ENCODE results near the gene IPO4. TPM values are rescaled to one million over a fixed set of nuclear protein-coding genes. Genes with fewer than 3 reads are reported as not detected.

Gene IPO4
- total RNA-seq, 6 experiments from 2014 or later = 17.9 to 44.0 (median 23.0) TPM

DNA sequence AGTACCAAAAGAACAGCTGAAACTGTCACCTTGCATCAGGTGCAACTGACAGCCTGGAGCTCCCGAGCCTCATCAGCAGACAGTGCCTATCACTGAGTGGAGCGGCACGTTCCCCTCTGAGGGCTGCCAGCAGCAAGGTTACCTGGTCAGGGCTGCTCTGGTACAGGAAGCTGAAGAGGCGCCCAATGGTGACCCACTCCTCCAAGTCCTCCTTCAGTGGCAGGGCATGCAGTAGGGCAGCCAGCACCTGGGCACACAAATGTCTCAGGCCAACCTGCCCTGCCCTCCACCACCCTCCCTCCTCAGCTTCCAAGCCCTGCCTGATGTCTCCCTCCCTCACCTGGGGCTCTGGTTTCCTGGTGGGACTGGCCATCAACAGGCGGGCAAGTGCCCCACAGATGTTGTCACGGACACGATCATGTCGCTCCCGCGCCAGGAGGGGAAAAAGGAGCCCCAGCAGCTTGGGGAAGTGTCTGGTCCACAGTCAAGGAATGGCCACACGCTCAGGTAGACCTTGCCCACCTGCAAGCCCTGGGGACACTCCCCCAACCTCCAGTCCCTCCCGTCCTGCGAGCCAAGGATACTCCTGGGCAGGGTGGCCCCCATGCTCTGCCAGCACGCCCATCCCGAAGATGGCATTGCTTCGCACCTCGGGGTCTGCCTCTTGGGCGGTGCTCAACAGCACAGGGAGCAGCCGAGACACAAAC lies 7.1 kb downstream of the IPO4 start:
- Histone ChIP-seq H3K9me3 (no peaks in the 10 kb centered on the region), H3K4me3 (no peak overlapping the region), H3K27ac (no peak overlapping the region), H3K27me3 (no peaks in the 10 kb centered on the region), H3K4me1 (peaks cover 0 to 23% (median 11%) of the 10 kb centered on the region in 4 donors), H3K36me3 (peaks cover 0 to 47% (median 18%) of the 10 kb centered on the region in 4 donors)
- ATAC-seq (no peak), DNase-seq (peak in 1 of 3 donors; percentile 52)
- intact Hi-C loops (cut with DNase I) = no loop called here
- TF ChIP-seq POLR2A (IDR thresholded peaks at IDR 0.05) = no peak
- TF ChIP-seq, protein P1, sequence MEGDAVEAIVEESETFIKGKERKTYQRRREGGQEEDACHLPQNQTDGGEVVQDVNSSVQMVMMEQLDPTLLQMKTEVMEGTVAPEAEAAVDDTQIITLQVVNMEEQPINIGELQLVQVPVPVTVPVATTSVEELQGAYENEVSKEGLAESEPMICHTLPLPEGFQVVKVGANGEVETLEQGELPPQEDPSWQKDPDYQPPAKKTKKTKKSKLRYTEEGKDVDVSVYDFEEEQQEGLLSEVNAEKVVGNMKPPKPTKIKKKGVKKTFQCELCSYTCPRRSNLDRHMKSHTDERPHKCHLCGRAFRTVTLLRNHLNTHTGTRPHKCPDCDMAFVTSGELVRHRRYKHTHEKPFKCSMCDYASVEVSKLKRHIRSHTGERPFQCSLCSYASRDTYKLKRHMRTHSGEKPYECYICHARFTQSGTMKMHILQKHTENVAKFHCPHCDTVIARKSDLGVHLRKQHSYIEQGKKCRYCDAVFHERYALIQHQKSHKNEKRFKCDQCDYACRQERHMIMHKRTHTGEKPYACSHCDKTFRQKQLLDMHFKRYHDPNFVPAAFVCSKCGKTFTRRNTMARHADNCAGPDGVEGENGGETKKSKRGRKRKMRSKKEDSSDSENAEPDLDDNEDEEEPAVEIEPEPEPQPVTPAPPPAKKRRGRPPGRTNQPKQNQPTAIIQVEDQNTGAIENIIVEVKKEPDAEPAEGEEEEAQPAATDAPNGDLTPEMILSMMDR (IDR thresholded peaks at IDR 0.05) = no peak
- WGBS (ENCODE audit: insufficient coverage, low coverage, low lambda C conversion rate, missing lambda C conversion rate) = 100% methylated on average over 1 of the region's 19 CpGs

DNA sequence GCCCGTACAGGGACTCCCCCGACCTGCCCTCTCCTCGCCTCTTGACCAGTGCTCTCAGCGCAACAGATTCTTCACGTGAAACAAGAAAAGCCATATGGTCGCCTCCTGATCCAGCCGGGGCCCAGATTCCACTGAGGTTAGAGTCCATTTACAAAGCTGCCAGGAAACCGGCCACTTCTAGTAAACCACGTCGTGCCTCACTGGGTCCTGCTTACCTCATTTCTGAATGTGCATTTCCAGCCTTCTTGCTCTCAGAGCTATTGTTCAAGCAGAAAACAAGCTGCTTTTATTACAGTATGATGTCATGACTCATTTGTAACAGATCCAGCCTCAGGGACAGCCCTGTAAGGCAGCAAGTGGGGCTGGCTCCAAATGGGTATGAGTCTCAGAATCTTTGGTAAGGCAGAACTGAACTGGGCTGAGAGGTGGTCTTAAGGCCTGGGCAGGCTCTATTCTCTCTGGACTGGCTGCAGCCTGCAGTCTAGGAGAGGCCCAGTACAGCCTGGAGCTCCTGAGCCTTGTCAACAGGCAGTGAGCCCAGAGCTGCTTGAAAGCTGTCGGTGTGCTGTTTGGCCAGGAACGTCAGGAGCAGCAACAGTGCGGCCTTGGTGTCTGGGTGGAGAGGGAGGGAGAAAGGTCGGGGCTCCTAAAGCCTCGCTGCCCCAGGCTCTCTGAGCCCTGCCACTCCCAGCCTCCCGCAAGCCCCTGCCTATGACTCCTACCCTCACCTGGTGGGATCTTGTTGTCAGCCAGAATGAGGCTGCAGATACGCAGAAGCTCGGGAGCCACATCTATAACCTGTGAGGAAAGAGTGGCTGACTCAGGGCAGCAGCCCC lies 8.4 kb downstream of the IPO4 start:
- Histone ChIP-seq H3K27ac (peak overlapping the region; percentile 54 to 86 (median 80)), H3K4me3 (no peak overlapping the region), H3K27me3 (no peaks in the 10 kb centered on the region), H3K36me3 (peaks cover 0 to 34% (median 15%) of the 10 kb centered on the region in 4 donors), H3K9me3 (no peaks in the 10 kb centered on the region), H3K4me1 (peaks cover 0 to 23% (median 11%) of the 10 kb centered on the region in 4 donors)
- ATAC-seq (peak; percentile 75 to 87 (median 78)), DNase-seq (peak; percentile 49 to 83 (median 79))
- intact Hi-C loops (cut with DNase I) = no loop called here
- WGBS (ENCODE audit: insufficient coverage, low coverage, low lambda C conversion rate, missing lambda C conversion rate) = 18% methylated on average over 4 of the region's 18 CpGs
- peak; percentile 16 for TF ChIP-seq POLR2A (IDR thresholded peaks at IDR 0.05)
- TF ChIP-seq, protein P1 (IDR thresholded peaks at IDR 0.05) = no peak

DNA sequence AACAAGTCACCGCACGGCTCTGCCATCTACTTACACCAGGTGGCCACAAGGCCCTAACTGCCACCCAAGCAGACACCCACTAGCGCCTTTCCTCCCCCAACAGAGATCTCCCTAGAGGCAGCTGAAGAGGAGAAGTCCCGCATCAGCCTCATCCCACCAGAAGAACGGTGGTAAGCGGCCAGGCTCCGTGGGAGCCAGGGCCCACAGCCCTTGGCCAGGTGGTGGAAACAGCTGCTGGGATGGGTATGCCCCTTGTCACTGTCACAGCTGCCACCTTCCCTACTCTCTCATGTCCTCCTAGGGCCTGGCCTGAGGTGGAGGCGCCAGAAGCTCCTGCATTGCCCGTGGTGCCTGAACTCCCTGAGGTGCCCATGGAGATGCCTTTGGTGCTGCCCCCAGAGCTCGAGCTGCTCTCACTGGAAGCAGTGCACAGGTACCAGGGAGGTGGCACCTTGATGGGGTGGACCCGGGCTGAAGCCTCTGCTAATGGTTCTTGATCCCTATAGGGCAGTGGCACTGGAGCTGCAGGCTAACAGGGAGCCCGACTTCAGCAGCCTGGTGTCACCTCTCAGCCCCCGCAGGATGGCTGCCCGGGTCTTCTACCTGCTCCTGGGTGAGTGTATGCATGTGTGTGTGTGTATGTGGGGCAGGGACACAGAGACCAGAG lies 9.2 kb downstream of the IPO4 start:
- Histone ChIP-seq H3K27me3 (no peaks in the 10 kb centered on the region), H3K4me3 (no peak overlapping the region), H3K27ac (peak overlapping the region in 2 of 3 donors; percentile 80 to 86), H3K9me3 (no peaks in the 10 kb centered on the region), H3K36me3 (peaks cover 0 to 30% (median 11%) of the 10 kb centered on the region in 4 donors), H3K4me1 (peaks cover 0 to 23% (median 11%) of the 10 kb centered on the region in 4 donors)
- intact Hi-C loops (cut with DNase I) = no loop called here
- no peak for DNase-seq
- TF ChIP-seq, protein P1 (IDR thresholded peaks at IDR 0.05) = no peak
- TF ChIP-seq POLR2A (IDR thresholded peaks at IDR 0.05) = no peak
- WGBS (ENCODE audit: insufficient coverage, low coverage, low lambda C conversion rate, missing lambda C conversion rate) = 93% methylated on average over 3 of the region's 14 CpGs
- peak in 2 of 4 donors; percentile 2 to 4 for ATAC-seq

DNA sequence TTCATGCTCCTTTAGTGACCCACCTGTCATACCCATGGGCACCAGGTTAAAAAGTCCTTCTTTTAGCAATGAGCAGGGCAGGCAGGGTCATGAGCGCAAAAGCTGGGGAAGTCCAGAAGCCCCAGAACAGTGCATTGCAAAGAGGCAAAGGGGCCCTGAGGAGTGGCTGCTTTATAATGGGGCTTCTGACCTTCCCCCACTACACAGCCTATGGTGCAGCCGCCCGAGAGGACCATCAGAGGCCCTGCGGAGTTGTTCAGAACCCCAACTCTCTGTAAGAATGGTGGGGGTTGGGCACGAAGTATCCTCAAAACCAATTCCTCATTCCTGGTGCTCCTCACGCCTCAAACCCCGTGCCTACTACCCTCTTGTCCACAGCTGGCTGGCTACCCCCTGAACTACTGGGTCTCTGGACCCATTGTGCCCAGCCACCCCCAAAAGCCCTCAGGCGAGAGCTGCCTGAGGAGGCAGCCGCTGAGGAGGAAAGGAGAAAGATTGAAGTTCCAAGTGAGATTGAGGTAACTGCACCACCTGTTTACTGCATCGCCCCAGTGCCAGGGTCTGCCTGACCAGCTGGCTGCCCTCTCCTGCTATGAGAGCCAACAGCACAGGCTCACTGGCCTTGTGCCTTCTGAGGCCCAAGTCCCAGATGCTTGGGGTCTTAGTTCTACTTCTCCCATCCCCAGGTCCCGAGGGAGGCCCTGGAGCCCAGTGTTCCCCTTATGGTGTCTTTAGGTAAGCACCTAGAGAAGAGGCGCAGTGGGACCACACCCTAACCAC lies 10.0 kb downstream of the IPO4 start:
- DNase-seq = peak in 1 of 3 donors; percentile 68
- peaks cover 0 to 23% (median 9%) of the 10 kb centered on the region in 4 donors for H3K36me3 ChIP-seq

More for the DNA sequence above, 10.0 kb downstream of the IPO4 start:
- H3K4me1 ChIP-seq = peaks cover 0 to 23% (median 11%) of the 10 kb centered on the region in 4 donors
- intact Hi-C loops (cut with DNase I) = no loop called here
- peak overlapping the region in 2 of 3 donors; percentile 80 to 86 for H3K27ac ChIP-seq
- H3K4me3 ChIP-seq = no peak overlapping the region
- 84% methylated on average over 4 of the region's 12 CpGs for WGBS (ENCODE audit: insufficient coverage, low coverage, low lambda C conversion rate, missing lambda C conversion rate)
- H3K9me3 ChIP-seq = no peaks in the 10 kb centered on the region
- TF ChIP-seq, protein P1 (IDR thresholded peaks at IDR 0.05) = no peak
- no peak for TF ChIP-seq POLR2A (IDR thresholded peaks at IDR 0.05)
- H3K27me3 ChIP-seq = no peaks in the 10 kb centered on the region
- peak in 2 of 4 donors; percentile 26 to 49 for ATAC-seq

All from right lobe of liver (tissue), 6 donors.